ENCODE data around the gene FUT8.

Gene FUT8

DNA sequence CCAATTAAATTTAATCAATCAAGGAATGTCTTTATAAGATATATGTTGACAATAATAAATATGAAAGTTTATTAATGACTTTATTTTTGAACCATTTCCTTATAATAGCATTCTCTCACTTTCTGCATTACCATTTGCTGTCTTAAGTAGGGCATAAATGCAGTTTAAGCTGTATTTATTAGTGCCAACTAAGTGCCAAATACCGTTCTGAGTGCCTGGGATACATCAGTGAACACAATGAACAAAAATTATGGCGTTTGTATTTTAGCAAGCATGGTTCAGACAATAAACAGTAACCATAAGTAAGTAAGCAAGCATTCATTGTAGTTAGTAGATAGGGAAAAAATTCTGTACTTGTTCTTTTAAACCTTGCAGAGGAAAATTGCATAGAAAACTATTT, 145.8 kb downstream of the FUT8 start:
- TF ChIP-seq, protein P1, sequence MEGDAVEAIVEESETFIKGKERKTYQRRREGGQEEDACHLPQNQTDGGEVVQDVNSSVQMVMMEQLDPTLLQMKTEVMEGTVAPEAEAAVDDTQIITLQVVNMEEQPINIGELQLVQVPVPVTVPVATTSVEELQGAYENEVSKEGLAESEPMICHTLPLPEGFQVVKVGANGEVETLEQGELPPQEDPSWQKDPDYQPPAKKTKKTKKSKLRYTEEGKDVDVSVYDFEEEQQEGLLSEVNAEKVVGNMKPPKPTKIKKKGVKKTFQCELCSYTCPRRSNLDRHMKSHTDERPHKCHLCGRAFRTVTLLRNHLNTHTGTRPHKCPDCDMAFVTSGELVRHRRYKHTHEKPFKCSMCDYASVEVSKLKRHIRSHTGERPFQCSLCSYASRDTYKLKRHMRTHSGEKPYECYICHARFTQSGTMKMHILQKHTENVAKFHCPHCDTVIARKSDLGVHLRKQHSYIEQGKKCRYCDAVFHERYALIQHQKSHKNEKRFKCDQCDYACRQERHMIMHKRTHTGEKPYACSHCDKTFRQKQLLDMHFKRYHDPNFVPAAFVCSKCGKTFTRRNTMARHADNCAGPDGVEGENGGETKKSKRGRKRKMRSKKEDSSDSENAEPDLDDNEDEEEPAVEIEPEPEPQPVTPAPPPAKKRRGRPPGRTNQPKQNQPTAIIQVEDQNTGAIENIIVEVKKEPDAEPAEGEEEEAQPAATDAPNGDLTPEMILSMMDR (IDR thresholded peaks at IDR 0.05; ENCODE audit: extremely low read depth, missing control alignments) = no peak
- DNase-seq (ENCODE audit: low spot score) = no peak

DNA sequence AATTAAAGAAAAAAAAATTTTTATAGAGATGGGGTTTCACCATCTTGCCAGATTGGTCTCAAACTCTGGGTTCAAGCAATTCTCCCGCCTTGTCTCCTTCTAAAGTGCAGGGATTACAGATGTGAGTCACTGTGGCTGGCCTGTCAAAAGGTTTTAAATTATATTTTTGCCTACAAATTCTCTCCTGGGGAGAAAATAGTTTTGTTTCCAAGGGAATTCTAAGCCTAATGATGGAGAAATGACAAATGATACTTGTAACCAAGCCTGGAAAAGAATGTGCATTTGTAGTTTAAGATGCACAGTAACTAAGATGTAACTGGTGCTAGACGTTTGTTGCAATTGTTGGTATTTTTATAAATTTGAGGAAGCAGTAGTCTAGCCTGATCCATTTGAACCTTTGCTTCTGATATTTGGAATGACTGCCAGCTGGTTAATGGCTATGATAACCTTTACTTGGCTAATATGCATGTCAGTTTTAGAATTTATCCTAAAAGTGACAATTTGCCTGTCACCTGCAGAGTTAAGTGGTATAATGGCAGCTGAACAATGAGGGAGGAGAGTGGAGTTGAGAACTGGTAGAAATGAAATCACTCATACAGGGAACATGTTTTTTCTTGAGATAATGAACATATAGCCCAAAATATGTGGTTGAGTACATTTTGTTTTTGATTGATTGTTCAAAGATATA, 148.0 kb downstream of the FUT8 start:
- DNase-seq (ENCODE audit: low spot score) = no peak
- TF ChIP-seq, protein P1 (IDR thresholded peaks at IDR 0.05; ENCODE audit: extremely low read depth, missing control alignments) = no peak

DNA sequence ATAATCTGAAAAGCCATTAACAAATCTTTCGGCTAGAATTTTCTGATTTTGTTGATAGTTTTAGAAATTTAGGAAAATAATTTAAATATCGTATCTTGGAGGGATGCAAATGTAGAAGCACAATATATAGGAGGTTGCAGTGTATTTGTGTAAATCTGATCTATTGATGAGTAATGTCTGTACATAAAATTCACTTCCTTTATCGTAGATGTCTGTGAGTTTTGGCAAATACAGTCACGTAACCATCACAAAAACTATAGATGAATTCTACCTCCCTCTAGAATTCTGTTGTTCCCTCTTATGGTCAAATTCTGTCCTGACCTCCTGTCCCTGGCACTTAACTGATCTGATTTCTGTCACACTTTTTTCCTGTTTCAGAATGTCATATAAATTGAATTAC, 151.8 kb downstream of the FUT8 start:
- no peak for DNase-seq (ENCODE audit: low spot score)
- TF ChIP-seq, protein P1 (IDR thresholded peaks at IDR 0.05; ENCODE audit: extremely low read depth, missing control alignments) = no peak

DNA sequence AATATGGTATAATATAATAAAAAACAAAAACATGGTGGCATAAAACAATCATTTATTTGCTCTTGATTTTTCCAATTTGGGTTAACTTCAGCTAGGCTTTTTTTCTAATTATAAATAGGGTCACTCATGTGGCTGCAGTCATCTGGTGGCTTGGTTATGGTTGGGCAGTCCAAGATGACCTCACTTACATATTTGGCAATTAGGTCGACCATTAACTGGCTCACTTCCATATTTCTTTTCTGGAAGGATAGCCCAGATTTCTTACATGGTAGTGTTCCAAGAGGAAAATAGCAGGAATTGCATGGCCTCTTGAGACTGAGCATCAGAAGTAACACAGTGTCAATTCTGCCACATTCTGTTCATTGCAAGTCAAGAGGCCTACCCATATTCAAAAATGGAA, 153.4 kb downstream of the FUT8 start:
- no peak for DNase-seq (ENCODE audit: low spot score)
- TF ChIP-seq, protein P1 (IDR thresholded peaks at IDR 0.05; ENCODE audit: extremely low read depth, missing control alignments) = no peak

DNA sequence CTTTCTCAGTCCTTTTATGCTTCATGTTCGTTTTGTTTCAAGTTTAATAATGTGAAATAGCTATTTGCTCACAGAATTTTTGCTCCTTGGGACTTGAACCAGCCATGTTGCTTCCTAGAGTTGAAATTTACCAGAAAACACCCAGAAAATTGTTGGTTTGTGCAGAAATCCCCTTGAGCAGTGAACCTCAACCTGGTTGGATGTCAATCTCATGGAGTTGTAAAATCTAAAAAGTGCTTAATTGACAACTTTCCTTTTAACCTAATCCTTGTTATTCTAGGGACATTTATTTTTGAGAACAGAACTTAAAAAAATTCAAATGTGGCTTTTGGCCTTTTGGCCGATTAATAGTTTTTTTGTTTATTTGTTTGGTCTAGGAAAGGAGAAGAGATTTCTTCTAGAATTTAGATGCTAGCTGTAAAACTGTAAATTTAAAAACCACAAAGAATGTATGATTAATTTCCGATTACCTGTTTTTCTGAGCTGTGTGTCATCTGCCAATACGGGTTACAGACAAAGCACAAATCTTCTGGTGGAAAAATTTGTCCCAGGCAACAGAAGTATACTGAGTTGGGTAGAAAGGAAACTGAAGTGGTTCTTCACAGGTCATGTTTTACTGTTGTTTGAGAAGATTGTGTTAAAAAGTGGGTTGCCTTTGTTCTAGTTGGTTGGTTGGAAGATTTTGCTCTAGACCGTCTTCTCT, 154.4 kb downstream of the FUT8 start:
- DNase-seq (ENCODE audit: low spot score) = no peak

DNA sequence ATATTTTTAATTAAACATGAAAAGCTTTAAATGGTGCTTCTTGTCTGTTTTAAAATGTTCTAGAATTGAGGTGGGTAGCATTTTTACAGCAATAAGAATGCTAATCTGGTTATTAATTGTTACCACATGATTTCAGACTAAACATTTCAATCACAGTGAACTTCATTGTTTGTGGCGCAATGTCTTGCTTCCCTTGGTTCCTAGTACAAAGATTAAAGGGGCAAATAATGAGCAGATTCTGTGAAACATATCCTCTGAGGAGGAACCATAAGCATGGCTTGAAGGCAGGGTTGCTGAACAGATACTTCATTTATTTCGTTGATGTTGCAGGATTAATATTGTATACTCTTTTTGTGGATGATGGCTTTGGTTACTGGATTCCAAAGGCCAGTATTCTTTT, 162.1 kb downstream of the FUT8 start:
- DNase-seq (ENCODE audit: low spot score) = no peak
- TF ChIP-seq, protein P1 (IDR thresholded peaks at IDR 0.05; ENCODE audit: extremely low read depth, missing control alignments) = no peak

More for the DNA sequence above, 154.4 kb downstream of the FUT8 start:
- TF ChIP-seq, protein P1 (IDR thresholded peaks at IDR 0.05; ENCODE audit: extremely low read depth, missing control alignments) = no peak

DNA sequence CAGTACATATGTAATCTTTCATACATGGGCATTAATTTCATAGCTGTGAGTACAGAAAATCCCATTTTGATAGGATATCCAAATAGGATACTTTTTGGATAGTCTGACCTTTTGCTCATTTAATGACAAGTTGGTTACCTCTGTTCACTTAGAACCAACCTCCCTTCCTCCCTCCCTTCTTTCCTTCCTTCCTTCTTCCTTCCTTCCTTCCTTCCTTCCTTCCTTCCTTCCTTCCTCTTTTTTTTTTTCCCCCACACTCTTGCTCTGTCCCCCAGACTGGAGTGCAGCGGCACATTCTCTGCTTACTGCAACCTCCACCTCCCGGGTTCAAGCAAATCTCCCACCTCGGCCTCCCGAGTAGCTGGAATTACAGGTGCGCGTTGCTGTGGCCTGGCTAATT, 162.9 kb downstream of the FUT8 start:
- DNase-seq (ENCODE audit: low spot score) = no peak
- TF ChIP-seq, protein P1 (IDR thresholded peaks at IDR 0.05; ENCODE audit: extremely low read depth, missing control alignments) = no peak
